Glutamatergic neuron (in vitro differentiated cells): ENCODE measurements around the gene EMSY. TPM values are rescaled to one million over a fixed set of nuclear protein-coding genes. Genes with fewer than 3 reads are reported as not detected.

ENCODE experiments used
- DNase-seq: peaks from one replicate; pipeline ENCODE4 v3.0.0; 2022
- H3K27ac Mint-ChIP-seq: one replicate; pipeline ENCODE4 v1.8.0; 2020; ENCODE audit warnings: mild to moderate bottlenecking, mixed read lengths, inconsistent platforms; ENCODE audit not compliant: unreplicated experiment
- H3K27me3 Mint-ChIP-seq: one replicate; pipeline ENCODE4 v1.8.0; 2020; ENCODE audit warnings: mild to moderate bottlenecking, moderate library complexity, mixed read lengths, inconsistent platforms; ENCODE audit not compliant: unreplicated experiment
- H3K36me3 Mint-ChIP-seq: one replicate; pipeline ENCODE4 v1.8.0; 2020; ENCODE audit warnings: mild to moderate bottlenecking, mixed read lengths, inconsistent platforms; ENCODE audit not compliant: unreplicated experiment
- H3K4me1 Mint-ChIP-seq: one replicate; pipeline ENCODE4 v1.8.0; 2020; ENCODE audit warnings: mild to moderate bottlenecking, low read depth, mixed read lengths, inconsistent platforms; ENCODE audit not compliant: unreplicated experiment
- H3K4me3 Mint-ChIP-seq: one replicate; pipeline ENCODE4 v1.8.0; 2020; ENCODE audit warnings: mild to moderate bottlenecking, mixed read lengths, inconsistent platforms; ENCODE audit not compliant: unreplicated experiment
- H3K9me3 Mint-ChIP-seq: one replicate; pipeline ENCODE4 v1.8.0; 2020; ENCODE audit warnings: mild to moderate bottlenecking, moderate library complexity, mixed read lengths, inconsistent platforms; ENCODE audit not compliant: unreplicated experiment
- total RNA-seq: library from RNA; stranded (reverse); fragmentation: NEBNext Ultra II Directional; extraction: Animal tissue kit (Norgen Biotek cat#: 25700); gene quantifications from one replicate; pipeline ENCODE4 v1.2.1, GENCODE V29; 2021; ENCODE audit not compliant: unreplicated experiment
- TF ChIP-seq, protein P1 (sequence below): fragments of 200-600 bp; sonication (generic); IDR thresholded peaks from one replicate; pipeline ENCODE4 v1.5.0; 2021; ENCODE audit not compliant: partially characterized antibody, unreplicated experiment

The EMSY gene
- total RNA-seq, 1 donor from 2014 or later, result 31.4 TPM

DNA sequence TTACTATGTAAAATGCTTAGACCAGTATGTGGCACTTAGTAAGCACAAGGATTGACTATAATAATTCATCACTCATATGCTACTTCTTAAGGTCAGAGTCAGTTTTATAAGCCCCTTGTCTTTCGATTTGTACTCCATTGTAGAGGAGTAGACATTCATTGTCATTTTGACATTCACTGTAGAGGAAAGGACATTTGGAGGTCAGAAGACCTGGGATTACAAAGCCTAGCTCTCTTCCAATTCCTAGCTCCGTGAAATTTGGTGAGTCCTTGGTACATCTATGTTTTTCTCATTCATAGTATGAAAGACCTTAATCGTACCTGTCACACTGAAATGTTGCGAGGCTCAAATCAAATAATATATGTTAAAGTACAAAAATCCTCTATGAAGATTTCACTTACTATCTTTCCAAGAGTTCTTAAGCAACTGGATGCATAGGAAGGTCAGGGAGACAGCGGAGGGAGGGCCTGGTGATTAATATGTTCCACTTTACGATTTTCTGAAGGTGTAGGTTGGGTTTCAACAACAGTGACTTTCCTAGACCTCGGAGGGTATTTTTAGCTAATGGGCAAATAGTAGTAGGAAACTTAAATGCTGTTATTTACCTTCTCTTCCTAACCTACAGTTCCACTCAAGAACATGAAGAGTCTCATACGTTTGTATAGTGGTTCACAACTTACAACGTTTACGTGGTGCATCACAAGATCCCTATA lies 1.4 kb upstream of the EMSY start:
- Mint-ChIP-seq H3K36me3 (no peaks in the 10 kb centered on the region), H3K4me3 (peak overlapping the region; percentile 92), H3K4me1 (peaks cover 4% of the 10 kb centered on the region), H3K9me3 (peaks cover 2% of the 10 kb centered on the region), H3K27ac (peak overlapping the region; percentile 95), H3K27me3 (peaks cover 3% of the 10 kb centered on the region)
- TF ChIP-seq, protein P1, sequence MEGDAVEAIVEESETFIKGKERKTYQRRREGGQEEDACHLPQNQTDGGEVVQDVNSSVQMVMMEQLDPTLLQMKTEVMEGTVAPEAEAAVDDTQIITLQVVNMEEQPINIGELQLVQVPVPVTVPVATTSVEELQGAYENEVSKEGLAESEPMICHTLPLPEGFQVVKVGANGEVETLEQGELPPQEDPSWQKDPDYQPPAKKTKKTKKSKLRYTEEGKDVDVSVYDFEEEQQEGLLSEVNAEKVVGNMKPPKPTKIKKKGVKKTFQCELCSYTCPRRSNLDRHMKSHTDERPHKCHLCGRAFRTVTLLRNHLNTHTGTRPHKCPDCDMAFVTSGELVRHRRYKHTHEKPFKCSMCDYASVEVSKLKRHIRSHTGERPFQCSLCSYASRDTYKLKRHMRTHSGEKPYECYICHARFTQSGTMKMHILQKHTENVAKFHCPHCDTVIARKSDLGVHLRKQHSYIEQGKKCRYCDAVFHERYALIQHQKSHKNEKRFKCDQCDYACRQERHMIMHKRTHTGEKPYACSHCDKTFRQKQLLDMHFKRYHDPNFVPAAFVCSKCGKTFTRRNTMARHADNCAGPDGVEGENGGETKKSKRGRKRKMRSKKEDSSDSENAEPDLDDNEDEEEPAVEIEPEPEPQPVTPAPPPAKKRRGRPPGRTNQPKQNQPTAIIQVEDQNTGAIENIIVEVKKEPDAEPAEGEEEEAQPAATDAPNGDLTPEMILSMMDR, result no peak
- DNase-seq, result no peak

DNA sequence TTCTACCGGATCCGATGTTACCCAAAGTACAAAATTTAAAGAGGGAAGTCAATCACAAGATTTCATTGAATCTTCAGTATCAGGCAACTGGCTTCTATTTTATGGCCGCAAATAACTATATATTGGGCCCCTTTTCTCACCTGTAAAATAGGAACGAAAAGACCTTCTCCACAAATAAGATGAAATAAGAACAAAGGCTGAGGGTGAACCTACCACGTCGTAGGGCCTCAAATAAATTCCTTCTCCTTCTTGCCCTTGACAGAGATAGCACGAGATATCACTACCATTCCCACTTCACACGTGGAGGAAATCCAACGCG lies 794 bp upstream of the EMSY start:
- Mint-ChIP-seq H3K4me3 (peak overlapping the region; percentile 92), H3K36me3 (no peaks in the 10 kb centered on the region), H3K27me3 (peaks cover 3% of the 10 kb centered on the region), H3K9me3 (peaks cover 2% of the 10 kb centered on the region), H3K27ac (peak overlapping the region; percentile 95), H3K4me1 (peaks cover 4% of the 10 kb centered on the region)
- DNase-seq, result no peak
- TF ChIP-seq, protein P1, result no peak

- Mint-ChIP-seq H3K36me3 (no peaks in the 10 kb centered on the region), H3K27me3 (peaks cover 3% of the 10 kb centered on the region), H3K9me3 (peaks cover 2% of the 10 kb centered on the region), H3K27ac (peak overlapping the region; percentile 95), H3K4me1 (peaks cover 4% of the 10 kb centered on the region), H3K4me3 (peak overlapping the region; percentile 92)
- TF ChIP-seq, protein P1, result no peak
- DNase-seq, result peak; percentile 80
These were observed 585 bp downstream of the EMSY start for GRCh38 chr11:76445121-76446084.

- no peak for DNase-seq
- TF ChIP-seq, protein P1, result no peak
- Mint-ChIP-seq H3K27me3 (peaks cover 3% of the 10 kb centered on the region), H3K36me3 (no peaks in the 10 kb centered on the region), H3K4me3 (no peak overlapping the region), H3K9me3 (peaks cover 2% of the 10 kb centered on the region), H3K27ac (no peak overlapping the region), H3K4me1 (no peaks in the 10 kb centered on the region)
These were observed 3.7 kb downstream of the EMSY start for GRCh38 chr11:76448506-76448905.

- Mint-ChIP-seq H3K27ac (no peak overlapping the region), H3K4me3 (no peak overlapping the region), H3K4me1 (no peaks in the 10 kb centered on the region), H3K36me3 (no peaks in the 10 kb centered on the region), H3K27me3 (no peaks in the 10 kb centered on the region), H3K9me3 (no peaks in the 10 kb centered on the region)
- TF ChIP-seq, protein P1, result no peak
- DNase-seq, result no peak
These were observed 8.4 kb downstream of the EMSY start for GRCh38 chr11:76453248-76453647.
